HepG2 (cell line): ENCODE results near the gene ELMOD3. TPM values are rescaled to one million over a fixed set of nuclear protein-coding genes. Genes with fewer than 3 reads are reported as not detected.

Experiments used
- ERF ChIP-seq: IDR thresholded peaks from 2 replicates; pipeline ENCODE4 v1.6.1; 2018; ENCODE audit warnings: missing biosample characterization, missing genetic modification reagents
- IKZF1 ChIP-seq: fragments of 450-650 bp; IDR thresholded peaks from 2 replicates; pipeline ENCODE4 v1.7.1; 2016
- KDM2A ChIP-seq: sonication (generic); formaldehyde crosslinking; IDR thresholded peaks from 2 replicates; pipeline ENCODE4 v1.4.0; 2020; ENCODE audit warnings: low read depth, missing genetic modification reagents, borderline replicate concordance
- NFYB ChIP-seq: sonication (generic); formaldehyde crosslinking; IDR thresholded peaks from 2 replicates; pipeline ENCODE4 v1.4.0; 2020; ENCODE audit warnings: missing genetic modification reagents
- ZNF121 ChIP-seq: sonication (generic); formaldehyde crosslinking; IDR thresholded peaks from 2 replicates; pipeline ENCODE4 v1.5.0; 2020; ENCODE audit warnings: mild to moderate bottlenecking, missing genetic modification reagents
- ZNF589 ChIP-seq: sonication (generic); formaldehyde crosslinking; conservative IDR thresholded peaks from 2 replicates; pipeline ENCODE4 v1.8.0; 2022; ENCODE audit warnings: mild to moderate bottlenecking, moderate library complexity, missing genetic modification reagents
- ZNF678 ChIP-seq: sonication (generic); formaldehyde crosslinking; IDR thresholded peaks from 2 replicates; pipeline ENCODE4 v1.4.0; 2020; ENCODE audit warnings: mild to moderate bottlenecking, missing genetic modification reagents
- polyA plus RNA-seq, 8 experiments: library from polyadenylated mRNA; depleted of rRNA in 3 of 8; stranded (reverse) in 7 of 8; unstranded in 1 of 8; fragments of >200 nt; fragmentation: Illumina TruSeq in 4 of 8; extraction: Trizol in 4 of 8; gene quantifications; 2 replicates each; pipeline versions ENCODE4 v1.2.1 to v1.2.3, GENCODE V29; 2011 to 2016; ENCODE audit warnings: low read depth in 4 of 8, missing spikeins in 1 of 8, mixed read lengths in 1 of 8; ENCODE audit not compliant: insufficient read depth in 1 of 8
- total RNA-seq, 5 experiments: library from RNA; depleted of rRNA; stranded (reverse); fragments of >200 nt; fragmentation: Illumina TruSeq; extraction: Trizol; gene quantifications; 2 replicates each; pipeline ENCODE4 v1.2.3, GENCODE V29; 2016; ENCODE audit warnings: low read depth in 1 of 5
- TF ChIP-seq, protein P1 (sequence below): sonication (generic); formaldehyde crosslinking; IDR thresholded peaks from 2 replicates; pipeline ENCODE4 v1.5.1; 2020; ENCODE audit warnings: missing genetic modification reagents, mild to moderate bottlenecking, borderline replicate concordance
- TF ChIP-seq, protein P2 (sequence below): sonication (generic); formaldehyde crosslinking; IDR thresholded peaks from 2 replicates; pipeline ENCODE4 v1.4.0; 2020; ENCODE audit warnings: missing genetic modification reagents
- TF ChIP-seq, protein P3 (sequence below): sonication (generic); formaldehyde crosslinking; IDR thresholded peaks from 2 replicates; pipeline ENCODE4 v1.4.0; 2020; ENCODE audit warnings: mild to moderate bottlenecking, missing genetic modification reagents
- TF ChIP-seq, protein P4 (sequence below): sonication (generic); formaldehyde crosslinking; IDR thresholded peaks from 2 replicates; pipeline ENCODE4 v1.9.0; 2021; ENCODE audit warnings: mild to moderate bottlenecking, missing genetic modification reagents
- TF ChIP-seq, protein P5 (sequence below): sonication (generic); formaldehyde crosslinking; IDR thresholded peaks from 2 replicates; pipeline ENCODE4 v1.4.0; 2020; ENCODE audit warnings: missing genetic modification reagents, mild to moderate bottlenecking, borderline replicate concordance
- TF ChIP-seq, protein P6 (sequence below): sonication (generic); formaldehyde crosslinking; IDR thresholded peaks from 2 replicates; pipeline ENCODE4 v1.4.0; 2020; ENCODE audit warnings: missing genetic modification reagents, borderline replicate concordance

The ELMOD3 gene
- total and polyA plus RNA-seq, 2 of the 13 experiments (the other 11 are each of a cell fraction or from before 2014, with no cell fraction given), result 13.3 to 19.5 TPM

DNA sequence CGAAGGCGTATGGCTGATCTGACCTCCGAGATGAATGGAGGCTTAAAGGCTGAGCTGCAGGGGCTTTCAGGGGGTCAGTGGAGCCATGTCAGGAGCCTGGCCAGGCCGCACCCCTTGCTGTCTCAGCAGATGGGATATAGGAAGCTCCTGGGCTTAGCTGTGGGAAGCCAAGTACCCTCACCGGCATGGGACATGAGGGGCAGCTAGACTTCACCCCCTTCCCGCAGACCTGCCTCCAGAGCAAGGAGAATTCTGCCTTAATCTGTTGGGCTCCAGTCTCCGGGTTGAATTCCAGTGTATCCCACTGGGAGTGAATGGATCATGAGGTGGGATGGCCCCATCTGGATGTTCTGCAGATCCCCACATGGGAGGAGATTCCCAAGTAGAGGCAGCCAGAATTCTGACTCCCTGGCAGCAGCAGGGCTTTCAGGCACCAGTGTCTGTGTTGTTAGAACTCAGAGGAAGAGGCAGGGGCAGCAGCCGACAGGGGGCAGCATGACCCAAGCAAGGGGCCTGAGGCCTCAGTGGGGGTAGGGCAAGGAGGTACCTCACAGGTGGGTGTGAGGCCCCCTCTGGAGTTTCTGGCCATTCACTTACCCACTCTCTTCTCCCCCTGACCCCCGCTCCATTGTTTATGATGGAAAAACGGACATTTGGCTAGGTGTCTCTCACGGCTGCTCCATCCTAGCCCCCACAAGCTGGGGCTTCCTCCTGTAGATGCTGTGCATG is 36.5 kb downstream of the ELMOD3 start (continued):
- TF ChIP-seq, protein P1, sequence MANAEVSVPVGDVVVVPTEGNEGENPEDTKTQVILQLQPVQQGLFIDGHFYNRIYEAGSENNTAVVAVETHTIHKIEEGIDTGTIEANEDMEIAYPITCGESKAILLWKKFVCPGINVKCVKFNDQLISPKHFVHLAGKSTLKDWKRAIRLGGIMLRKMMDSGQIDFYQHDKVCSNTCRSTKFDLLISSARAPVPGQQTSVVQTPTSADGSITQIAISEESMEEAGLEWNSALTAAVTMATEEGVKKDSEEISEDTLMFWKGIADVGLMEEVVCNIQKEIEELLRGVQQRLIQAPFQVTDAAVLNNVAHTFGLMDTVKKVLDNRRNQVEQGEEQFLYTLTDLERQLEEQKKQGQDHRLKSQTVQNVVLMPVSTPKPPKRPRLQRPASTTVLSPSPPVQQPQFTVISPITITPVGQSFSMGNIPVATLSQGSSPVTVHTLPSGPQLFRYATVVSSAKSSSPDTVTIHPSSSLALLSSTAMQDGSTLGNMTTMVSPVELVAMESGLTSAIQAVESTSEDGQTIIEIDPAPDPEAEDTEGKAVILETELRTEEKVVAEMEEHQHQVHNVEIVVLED (CRISPR knock-in tag), result peak; percentile 31; the same call in 1 of the 2 replicates
- TF ChIP-seq, protein P2, sequence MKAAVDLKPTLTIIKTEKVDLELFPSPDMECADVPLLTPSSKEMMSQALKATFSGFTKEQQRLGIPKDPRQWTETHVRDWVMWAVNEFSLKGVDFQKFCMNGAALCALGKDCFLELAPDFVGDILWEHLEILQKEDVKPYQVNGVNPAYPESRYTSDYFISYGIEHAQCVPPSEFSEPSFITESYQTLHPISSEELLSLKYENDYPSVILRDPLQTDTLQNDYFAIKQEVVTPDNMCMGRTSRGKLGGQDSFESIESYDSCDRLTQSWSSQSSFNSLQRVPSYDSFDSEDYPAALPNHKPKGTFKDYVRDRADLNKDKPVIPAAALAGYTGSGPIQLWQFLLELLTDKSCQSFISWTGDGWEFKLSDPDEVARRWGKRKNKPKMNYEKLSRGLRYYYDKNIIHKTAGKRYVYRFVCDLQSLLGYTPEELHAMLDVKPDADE (CRISPR knock-in tag), result no peak
- TF ChIP-seq, protein P3, sequence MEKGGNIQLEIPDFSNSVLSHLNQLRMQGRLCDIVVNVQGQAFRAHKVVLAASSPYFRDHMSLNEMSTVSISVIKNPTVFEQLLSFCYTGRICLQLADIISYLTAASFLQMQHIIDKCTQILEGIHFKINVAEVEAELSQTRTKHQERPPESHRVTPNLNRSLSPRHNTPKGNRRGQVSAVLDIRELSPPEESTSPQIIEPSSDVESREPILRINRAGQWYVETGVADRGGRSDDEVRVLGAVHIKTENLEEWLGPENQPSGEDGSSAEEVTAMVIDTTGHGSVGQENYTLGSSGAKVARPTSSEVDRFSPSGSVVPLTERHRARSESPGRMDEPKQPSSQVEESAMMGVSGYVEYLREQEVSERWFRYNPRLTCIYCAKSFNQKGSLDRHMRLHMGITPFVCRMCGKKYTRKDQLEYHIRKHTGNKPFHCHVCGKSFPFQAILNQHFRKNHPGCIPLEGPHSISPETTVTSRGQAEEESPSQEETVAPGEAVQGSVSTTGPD (CRISPR knock-in tag), result no peak
- TF ChIP-seq ZNF589 (CRISPR knock-in tag) (no peak), IKZF1 (no peak), ZNF121 (CRISPR knock-in tag) (no peak), KDM2A (CRISPR knock-in tag) (peak; percentile 63; the same call in 1 of the 2 replicates), ZNF678 (CRISPR knock-in tag) (no peak), ERF (CRISPR knock-in tag) (peak; percentile 57; the same call in 1 of the 2 replicates), NFYB (CRISPR knock-in tag) (no peak)
- TF ChIP-seq, protein P4, sequence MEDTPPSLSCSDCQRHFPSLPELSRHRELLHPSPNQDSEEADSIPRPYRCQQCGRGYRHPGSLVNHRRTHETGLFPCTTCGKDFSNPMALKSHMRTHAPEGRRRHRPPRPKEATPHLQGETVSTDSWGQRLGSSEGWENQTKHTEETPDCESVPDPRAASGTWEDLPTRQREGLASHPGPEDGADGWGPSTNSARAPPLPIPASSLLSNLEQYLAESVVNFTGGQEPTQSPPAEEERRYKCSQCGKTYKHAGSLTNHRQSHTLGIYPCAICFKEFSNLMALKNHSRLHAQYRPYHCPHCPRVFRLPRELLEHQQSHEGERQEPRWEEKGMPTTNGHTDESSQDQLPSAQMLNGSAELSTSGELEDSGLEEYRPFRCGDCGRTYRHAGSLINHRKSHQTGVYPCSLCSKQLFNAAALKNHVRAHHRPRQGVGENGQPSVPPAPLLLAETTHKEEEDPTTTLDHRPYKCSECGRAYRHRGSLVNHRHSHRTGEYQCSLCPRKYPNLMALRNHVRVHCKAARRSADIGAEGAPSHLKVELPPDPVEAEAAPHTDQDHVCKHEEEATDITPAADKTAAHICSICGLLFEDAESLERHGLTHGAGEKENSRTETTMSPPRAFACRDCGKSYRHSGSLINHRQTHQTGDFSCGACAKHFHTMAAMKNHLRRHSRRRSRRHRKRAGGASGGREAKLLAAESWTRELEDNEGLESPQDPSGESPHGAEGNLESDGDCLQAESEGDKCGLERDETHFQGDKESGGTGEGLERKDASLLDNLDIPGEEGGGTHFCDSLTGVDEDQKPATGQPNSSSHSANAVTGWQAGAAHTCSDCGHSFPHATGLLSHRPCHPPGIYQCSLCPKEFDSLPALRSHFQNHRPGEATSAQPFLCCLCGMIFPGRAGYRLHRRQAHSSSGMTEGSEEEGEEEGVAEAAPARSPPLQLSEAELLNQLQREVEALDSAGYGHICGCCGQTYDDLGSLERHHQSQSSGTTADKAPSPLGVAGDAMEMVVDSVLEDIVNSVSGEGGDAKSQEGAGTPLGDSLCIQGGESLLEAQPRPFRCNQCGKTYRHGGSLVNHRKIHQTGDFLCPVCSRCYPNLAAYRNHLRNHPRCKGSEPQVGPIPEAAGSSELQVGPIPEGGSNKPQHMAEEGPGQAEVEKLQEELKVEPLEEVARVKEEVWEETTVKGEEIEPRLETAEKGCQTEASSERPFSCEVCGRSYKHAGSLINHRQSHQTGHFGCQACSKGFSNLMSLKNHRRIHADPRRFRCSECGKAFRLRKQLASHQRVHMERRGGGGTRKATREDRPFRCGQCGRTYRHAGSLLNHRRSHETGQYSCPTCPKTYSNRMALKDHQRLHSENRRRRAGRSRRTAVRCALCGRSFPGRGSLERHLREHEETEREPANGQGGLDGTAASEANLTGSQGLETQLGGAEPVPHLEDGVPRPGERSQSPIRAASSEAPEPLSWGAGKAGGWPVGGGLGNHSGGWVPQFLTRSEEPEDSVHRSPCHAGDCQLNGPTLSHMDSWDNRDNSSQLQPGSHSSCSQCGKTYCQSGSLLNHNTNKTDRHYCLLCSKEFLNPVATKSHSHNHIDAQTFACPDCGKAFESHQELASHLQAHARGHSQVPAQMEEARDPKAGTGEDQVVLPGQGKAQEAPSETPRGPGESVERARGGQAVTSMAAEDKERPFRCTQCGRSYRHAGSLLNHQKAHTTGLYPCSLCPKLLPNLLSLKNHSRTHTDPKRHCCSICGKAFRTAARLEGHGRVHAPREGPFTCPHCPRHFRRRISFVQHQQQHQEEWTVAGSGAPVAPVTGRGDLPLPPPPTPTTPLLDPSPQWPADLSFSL, result no peak
- TF ChIP-seq, protein P5, sequence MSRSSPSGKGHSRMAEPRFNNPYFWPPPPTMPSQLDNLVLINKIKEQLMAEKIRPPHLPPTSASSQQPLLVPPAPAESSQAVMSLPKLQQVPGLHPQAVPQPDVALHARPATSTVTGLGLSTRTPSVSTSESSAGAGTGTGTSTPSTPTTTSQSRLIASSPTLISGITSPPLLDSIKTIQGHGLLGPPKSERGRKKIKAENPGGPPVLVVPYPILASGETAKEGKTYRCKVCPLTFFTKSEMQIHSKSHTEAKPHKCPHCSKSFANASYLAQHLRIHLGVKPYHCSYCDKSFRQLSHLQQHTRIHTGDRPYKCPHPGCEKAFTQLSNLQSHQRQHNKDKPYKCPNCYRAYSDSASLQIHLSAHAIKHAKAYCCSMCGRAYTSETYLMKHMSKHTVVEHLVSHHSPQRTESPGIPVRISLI (CRISPR knock-in tag), result peak; percentile 43; the same call in 1 of the 2 replicates
- TF ChIP-seq, protein P6, sequence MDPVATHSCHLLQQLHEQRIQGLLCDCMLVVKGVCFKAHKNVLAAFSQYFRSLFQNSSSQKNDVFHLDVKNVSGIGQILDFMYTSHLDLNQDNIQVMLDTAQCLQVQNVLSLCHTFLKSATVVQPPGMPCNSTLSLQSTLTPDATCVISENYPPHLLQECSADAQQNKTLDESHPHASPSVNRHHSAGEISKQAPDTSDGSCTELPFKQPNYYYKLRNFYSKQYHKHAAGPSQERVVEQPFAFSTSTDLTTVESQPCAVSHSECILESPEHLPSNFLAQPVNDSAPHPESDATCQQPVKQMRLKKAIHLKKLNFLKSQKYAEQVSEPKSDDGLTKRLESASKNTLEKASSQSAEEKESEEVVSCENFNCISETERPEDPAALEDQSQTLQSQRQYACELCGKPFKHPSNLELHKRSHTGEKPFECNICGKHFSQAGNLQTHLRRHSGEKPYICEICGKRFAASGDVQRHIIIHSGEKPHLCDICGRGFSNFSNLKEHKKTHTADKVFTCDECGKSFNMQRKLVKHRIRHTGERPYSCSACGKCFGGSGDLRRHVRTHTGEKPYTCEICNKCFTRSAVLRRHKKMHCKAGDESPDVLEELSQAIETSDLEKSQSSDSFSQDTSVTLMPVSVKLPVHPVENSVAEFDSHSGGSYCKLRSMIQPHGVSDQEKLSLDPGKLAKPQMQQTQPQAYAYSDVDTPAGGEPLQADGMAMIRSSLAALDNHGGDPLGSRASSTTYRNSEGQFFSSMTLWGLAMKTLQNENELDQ (CRISPR knock-in tag), result no peak
